Suprapubic skin (tissue), 3 donors: ENCODE measurements around the gene ENDOD1.

Experiments
- POLR2AphosphoS5 ChIP-seq, 3 donors: sonication (generic); formaldehyde crosslinking; IDR thresholded peaks; one replicate each; pipeline ENCODE4 v1.6.1; 2017; ENCODE audit warnings: antibody characterized with exemption in 3 of 3
- TF ChIP-seq, protein P1 (sequence below), 2 donors: fragments of 200-600 bp in 1 of 2; fragments of 450-650 bp in 1 of 2; sonication (generic) in 1 of 2; IDR thresholded peaks; one replicate each; pipeline ENCODE4 v1.5.1; 2016 to 2019; ENCODE audit warnings: antibody characterized with exemption in 2 of 2, mild to moderate bottlenecking in 1 of 2, moderate library complexity in 1 of 2

- TF ChIP-seq, protein P1, sequence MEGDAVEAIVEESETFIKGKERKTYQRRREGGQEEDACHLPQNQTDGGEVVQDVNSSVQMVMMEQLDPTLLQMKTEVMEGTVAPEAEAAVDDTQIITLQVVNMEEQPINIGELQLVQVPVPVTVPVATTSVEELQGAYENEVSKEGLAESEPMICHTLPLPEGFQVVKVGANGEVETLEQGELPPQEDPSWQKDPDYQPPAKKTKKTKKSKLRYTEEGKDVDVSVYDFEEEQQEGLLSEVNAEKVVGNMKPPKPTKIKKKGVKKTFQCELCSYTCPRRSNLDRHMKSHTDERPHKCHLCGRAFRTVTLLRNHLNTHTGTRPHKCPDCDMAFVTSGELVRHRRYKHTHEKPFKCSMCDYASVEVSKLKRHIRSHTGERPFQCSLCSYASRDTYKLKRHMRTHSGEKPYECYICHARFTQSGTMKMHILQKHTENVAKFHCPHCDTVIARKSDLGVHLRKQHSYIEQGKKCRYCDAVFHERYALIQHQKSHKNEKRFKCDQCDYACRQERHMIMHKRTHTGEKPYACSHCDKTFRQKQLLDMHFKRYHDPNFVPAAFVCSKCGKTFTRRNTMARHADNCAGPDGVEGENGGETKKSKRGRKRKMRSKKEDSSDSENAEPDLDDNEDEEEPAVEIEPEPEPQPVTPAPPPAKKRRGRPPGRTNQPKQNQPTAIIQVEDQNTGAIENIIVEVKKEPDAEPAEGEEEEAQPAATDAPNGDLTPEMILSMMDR (IDR thresholded peaks at IDR 0.05): no peak
- TF ChIP-seq POLR2AphosphoS5 (IDR thresholded peaks at IDR 0.05): no peak
Observed at GRCh38 chr11:95155385-95155784, 65.7 kb downstream of the ENDOD1 start.
